SK-N-SH (cell line): ENCODE data around the gene MIPOL1. TPM values are rescaled to one million over a fixed set of nuclear protein-coding genes. Genes with fewer than 3 reads are reported as not detected.

ENCODE experiments used
- CTCF ChIA-PET: fragments of 300-600, 350-600 bp; formaldehyde crosslinking; extraction: SDS; loops from one replicate; lab custom pipeline; 2021; lab: Yijun Ruan, JAX
- POLR2A ChIA-PET: fragments of 350-600 bp; sonication (Branson Sonifier 250); formaldehyde crosslinking; extraction: SDS; loops from one replicate; lab custom pipeline; 2020; ENCODE audit warnings: antibody characterized with exemption, inconsistent platforms; lab: Yijun Ruan, JAX
- DNase-seq: peaks from one replicate; pipeline ENCODE4 v3.0.0; 2012
- H2AFZ ChIP-seq: fragments of 200-600 bp; sonication (generic); 2 replicates; pipeline ENCODE4 v1.8.1; 2016; ENCODE audit warnings: antibody characterized with exemption, mild to moderate bottlenecking, low read depth
- H3F3A ChIP-seq: fragments of 200-600 bp; sonication (generic); replicated peaks from 2 replicates; pipeline ENCODE3; 2016; ENCODE audit warnings: antibody characterized with exemption, mild to moderate bottlenecking; ENCODE audit not compliant: insufficient read depth
- H3K27ac ChIP-seq, 2 experiments: fragments of 200-500 bp in 1 of 2; fragments of 200-600 bp in 1 of 2; sonication (Bioruptor generic) in 1 of 2; sonication (generic), shearing (Covaris generic) in 1 of 2; 2 replicates each; pipeline versions ENCODE4 v1.5.1 to v1.6.1; 2014 to 2016; ENCODE audit warnings: low read depth in 2 of 2, inconsistent platforms in 1 of 2, low read length in 1 of 2, mild to moderate bottlenecking in 1 of 2, mixed read lengths in 1 of 2
- H3K27me3 ChIP-seq: fragments of 200-600 bp; sonication (generic), shearing (Covaris generic); 2 replicates; pipeline ENCODE4 v1.6.1; 2016; ENCODE audit warnings: mixed run types; ENCODE audit not compliant: insufficient read depth
- H3K36me3 ChIP-seq, 2 experiments: fragments of 200-500 bp in 1 of 2; fragments of 200-600 bp in 1 of 2; sonication (Bioruptor generic) in 1 of 2; sonication (generic) in 1 of 2; replicated peaks in 1 of 2; 2 replicates each; pipeline versions ENCODE3 to v1.5.1; 2014 to 2016; ENCODE audit warnings: low read length in 1 of 2, mild to moderate bottlenecking in 1 of 2; ENCODE audit not compliant: insufficient read depth in 2 of 2, control insufficient read depth in 1 of 2
- H3K4me1 ChIP-seq, 2 experiments: fragments of 200-500 bp in 1 of 2; fragments of 200-600 bp in 1 of 2; sonication (Bioruptor generic) in 1 of 2; sonication (generic), shearing (Covaris generic) in 1 of 2; 2 replicates each; pipeline versions ENCODE4 v1.5.1 to v1.6.1; 2014 to 2016; ENCODE audit warnings: low read depth in 1 of 2, low read length in 1 of 2, mixed run types in 1 of 2; ENCODE audit not compliant: insufficient read depth in 2 of 2, control insufficient read depth in 1 of 2
- H3K4me2 ChIP-seq: fragments of 200-600 bp; sonication (generic), shearing (Covaris generic); 2 replicates; pipeline ENCODE4 v1.6.1; 2017; ENCODE audit warnings: mixed run types
- H3K4me3 ChIP-seq, 2 experiments: fragments of 200-500 bp in 1 of 2; fragments of 200-600 bp in 1 of 2; sonication (Bioruptor generic) in 1 of 2; sonication (generic), shearing (Covaris generic) in 1 of 2; 2 replicates each; pipeline versions ENCODE4 v1.5.1 to v1.8.1; 2014 to 2016; ENCODE audit warnings: low read depth in 2 of 2, inconsistent platforms in 1 of 2, low read length in 1 of 2, mild to moderate bottlenecking in 1 of 2, mixed read lengths in 1 of 2, moderate library complexity in 1 of 2
- H3K79me2 ChIP-seq: fragments of 200-600 bp; sonication (generic); 2 replicates; pipeline ENCODE4 v1.8.1; 2017; ENCODE audit warnings: mild to moderate bottlenecking; ENCODE audit not compliant: insufficient read depth
- H3K9ac ChIP-seq: fragments of 200-600 bp; sonication (generic); 2 replicates; pipeline ENCODE4 v1.6.1; 2017; ENCODE audit warnings: mixed run types
- H3K9me2 ChIP-seq: fragments of 200-600 bp; sonication (generic); 2 replicates; pipeline ENCODE4 v1.6.1; 2017; ENCODE audit warnings: mixed run types
- H3K9me3 ChIP-seq: fragments of 200-600 bp; sonication (generic); 2 replicates; pipeline ENCODE4 v1.6.1; 2017; ENCODE audit warnings: mixed run types, mild to moderate bottlenecking, moderate library complexity
- H4K20me1 ChIP-seq: fragments of 200-600 bp; sonication (generic); 2 replicates; pipeline ENCODE4 v1.6.1; 2017; ENCODE audit warnings: mild to moderate bottlenecking, mixed run types; ENCODE audit not compliant: insufficient read depth
- ELF1 ChIP-seq: IDR thresholded peaks from 2 replicates; pipeline ENCODE4 v1.4.0; 2012
- EP300 ChIP-seq, 2 experiments: IDR thresholded peaks; 2 replicates each; pipeline versions ENCODE4 v1.4.0 to v1.6.1; 2012; ENCODE audit warnings: borderline replicate concordance in 1 of 2, low read depth in 1 of 2, low read length in 1 of 2
- EZH2phosphoT487 ChIP-seq: fragments of 200-600 bp; sonication (generic); IDR thresholded peaks from 2 replicates; pipeline ENCODE4 v1.6.1; 2017; ENCODE audit warnings: low read depth, mixed run types, mild to moderate bottlenecking, antibody characterized with exemption, moderate library complexity, borderline replicate concordance
- FOXJ3 ChIP-seq: sonication (generic); formaldehyde crosslinking; IDR thresholded peaks from 2 replicates; pipeline ENCODE4 v1.5.1; 2020; ENCODE audit warnings: mild to moderate bottlenecking, missing genetic modification reagents
- FOXM1 ChIP-seq: IDR thresholded peaks from 2 replicates; pipeline ENCODE4 v1.4.0; 2012; ENCODE audit warnings: low read depth, mild to moderate bottlenecking
- JUND ChIP-seq: IDR thresholded peaks from 2 replicates; pipeline ENCODE4 v1.4.0; 2012
- MXI1 ChIP-seq: IDR thresholded peaks from 2 replicates; pipeline ENCODE4 v1.6.1; 2012; ENCODE audit warnings: mild to moderate bottlenecking, low read depth, low read length, improper control_type of control experiment
- NFIC ChIP-seq: IDR thresholded peaks from 2 replicates; pipeline ENCODE4 v1.4.0; 2012; ENCODE audit warnings: borderline replicate concordance
- POLR2AphosphoS5 ChIP-seq: IDR thresholded peaks from 2 replicates; pipeline ENCODE4 v1.6.1; 2012; ENCODE audit warnings: low read depth, low read length
- SIN3A ChIP-seq: IDR thresholded peaks from 2 replicates; pipeline ENCODE4 v1.6.1; 2012; ENCODE audit warnings: low read depth, mild to moderate bottlenecking, low read length, moderate library complexity, borderline replicate concordance
- SMC3 ChIP-seq: IDR thresholded peaks from 2 replicates; pipeline ENCODE4 v1.6.1; 2012; ENCODE audit warnings: low read depth, low read length, improper control_type of control experiment
- TAF1 ChIP-seq: IDR thresholded peaks from 2 replicates; pipeline ENCODE4 v1.6.1; 2012; ENCODE audit warnings: low read depth, mild to moderate bottlenecking, low read length, moderate library complexity, borderline replicate concordance
- TEAD4 ChIP-seq: IDR thresholded peaks from 2 replicates; pipeline ENCODE4 v1.4.0; 2012; ENCODE audit warnings: mild to moderate bottlenecking, borderline replicate concordance; ENCODE audit not compliant: insufficient read depth
- YY1 ChIP-seq: IDR thresholded peaks from 2 replicates; pipeline ENCODE4 v1.4.0; 2012; ENCODE audit warnings: low read depth, mild to moderate bottlenecking
- WGBS: methylation state at CpG from one replicate; pipeline ENCODE4 v1.1.6; 2017; ENCODE audit warnings: low lambda C conversion rate; 5-methylcytosine and 5-hydroxymethylcytosine counted together
- polyA plus RNA-seq, 3 experiments: library from polyadenylated mRNA; depleted of rRNA; stranded (reverse); fragments of >200 nt; gene quantifications; 2 replicates each; pipeline ENCODE4 v1.2.3, GENCODE V29; 2012
- TF ChIP-seq, protein P1 (sequence below): fragments of 150-350 bp; IDR thresholded peaks from 2 replicates; pipeline ENCODE4 v1.6.1; 2017; ENCODE audit warnings: antibody characterized with exemption, low read length, low read depth, borderline replicate concordance
- TF ChIP-seq, protein P2 (sequence below): IDR thresholded peaks from 2 replicates; pipeline ENCODE4; 2012
- TF ChIP-seq, protein P3 (sequence below): IDR thresholded peaks from 2 replicates; pipeline ENCODE4 v1.4.0; 2012; ENCODE audit warnings: low read depth, borderline replicate concordance
- TF ChIP-seq, protein P4 (sequence below): fragments of 200-600 bp; sonication (generic); IDR thresholded peaks from 2 replicates; pipeline ENCODE4 v1.6.1; 2017; ENCODE audit warnings: antibody characterized with exemption, mild to moderate bottlenecking, moderate library complexity

MIPOL1 gene
- polyA plus RNA-seq, 1 of the 3 experiments (the other 2 are of a cell fraction), result 0.23 TPM

DNA sequence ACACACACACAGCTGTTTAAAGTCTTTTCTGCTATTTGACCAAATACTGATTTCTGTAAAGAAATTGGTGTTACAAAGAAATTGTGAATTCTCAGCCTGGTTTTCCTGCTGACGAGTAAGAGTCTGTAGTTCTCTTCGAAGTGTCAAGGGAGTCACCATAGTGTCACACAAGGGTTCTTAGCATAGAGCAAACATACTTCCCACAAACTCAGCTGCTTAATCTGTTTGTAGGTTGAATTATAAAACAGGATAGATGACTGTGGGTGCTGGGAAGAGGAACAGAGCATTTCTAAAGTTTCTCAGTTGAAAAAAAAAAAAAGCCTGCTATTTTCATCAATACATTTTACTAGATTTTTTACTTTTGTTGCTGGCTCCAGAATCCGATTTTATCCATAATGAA, 314.4 kb downstream of the MIPOL1 start:
- Histone ChIP-seq H3K27ac (no peak overlapping the region), H3K9ac (no peak overlapping the region), H3F3A (no peaks in the 10 kb centered on the region), H3K4me3 (no peak overlapping the region), H3K9me3 (no peaks in the 10 kb centered on the region), H2AFZ (no peak overlapping the region), H3K27me3 (no peaks in the 10 kb centered on the region), H4K20me1 (no peaks in the 10 kb centered on the region), H3K36me3 (no peaks in the 10 kb centered on the region), H3K9me2 (no peaks in the 10 kb centered on the region), H3K4me2 (no peak overlapping the region), H3K79me2 (no peaks in the 10 kb centered on the region), H3K4me1 (no peaks in the 10 kb centered on the region)
- POLR2A ChIA-PET, result no interaction called here
- CTCF ChIA-PET, result no interaction called here
- DNase-seq, result no peak
- TF ChIP-seq ELF1 (no peak), POLR2AphosphoS5 (no peak), FOXM1 (no peak), NFIC (no peak), MXI1 (no peak), FOXJ3 (CRISPR knock-in tag) (no peak), TEAD4 (no peak), EP300 (IDR thresholded peaks at IDR 0.05; ENCODE audit: borderline replicate concordance in 1 of 2, low read depth in 1 of 2, low read length in 1 of 2) (no peak), TAF1 (no peak), SMC3 (no peak), YY1 (no peak), EZH2phosphoT487 (no peak), JUND (no peak), SIN3A (no peak)
- TF ChIP-seq, protein P1, sequence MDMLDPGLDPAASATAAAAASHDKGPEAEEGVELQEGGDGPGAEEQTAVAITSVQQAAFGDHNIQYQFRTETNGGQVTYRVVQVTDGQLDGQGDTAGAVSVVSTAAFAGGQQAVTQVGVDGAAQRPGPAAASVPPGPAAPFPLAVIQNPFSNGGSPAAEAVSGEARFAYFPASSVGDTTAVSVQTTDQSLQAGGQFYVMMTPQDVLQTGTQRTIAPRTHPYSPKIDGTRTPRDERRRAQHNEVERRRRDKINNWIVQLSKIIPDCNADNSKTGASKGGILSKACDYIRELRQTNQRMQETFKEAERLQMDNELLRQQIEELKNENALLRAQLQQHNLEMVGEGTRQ, result no peak
- TF ChIP-seq, protein P2, sequence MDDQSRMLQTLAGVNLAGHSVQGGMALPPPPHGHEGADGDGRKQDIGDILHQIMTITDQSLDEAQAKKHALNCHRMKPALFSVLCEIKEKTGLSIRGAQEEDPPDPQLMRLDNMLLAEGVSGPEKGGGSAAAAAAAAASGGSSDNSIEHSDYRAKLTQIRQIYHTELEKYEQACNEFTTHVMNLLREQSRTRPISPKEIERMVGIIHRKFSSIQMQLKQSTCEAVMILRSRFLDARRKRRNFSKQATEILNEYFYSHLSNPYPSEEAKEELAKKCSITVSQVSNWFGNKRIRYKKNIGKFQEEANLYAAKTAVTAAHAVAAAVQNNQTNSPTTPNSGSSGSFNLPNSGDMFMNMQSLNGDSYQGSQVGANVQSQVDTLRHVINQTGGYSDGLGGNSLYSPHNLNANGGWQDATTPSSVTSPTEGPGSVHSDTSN, result no peak
- TF ChIP-seq, protein P3, sequence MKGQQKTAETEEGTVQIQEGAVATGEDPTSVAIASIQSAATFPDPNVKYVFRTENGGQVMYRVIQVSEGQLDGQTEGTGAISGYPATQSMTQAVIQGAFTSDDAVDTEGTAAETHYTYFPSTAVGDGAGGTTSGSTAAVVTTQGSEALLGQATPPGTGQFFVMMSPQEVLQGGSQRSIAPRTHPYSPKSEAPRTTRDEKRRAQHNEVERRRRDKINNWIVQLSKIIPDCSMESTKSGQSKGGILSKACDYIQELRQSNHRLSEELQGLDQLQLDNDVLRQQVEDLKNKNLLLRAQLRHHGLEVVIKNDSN, result no peak
- TF ChIP-seq, protein P4, sequence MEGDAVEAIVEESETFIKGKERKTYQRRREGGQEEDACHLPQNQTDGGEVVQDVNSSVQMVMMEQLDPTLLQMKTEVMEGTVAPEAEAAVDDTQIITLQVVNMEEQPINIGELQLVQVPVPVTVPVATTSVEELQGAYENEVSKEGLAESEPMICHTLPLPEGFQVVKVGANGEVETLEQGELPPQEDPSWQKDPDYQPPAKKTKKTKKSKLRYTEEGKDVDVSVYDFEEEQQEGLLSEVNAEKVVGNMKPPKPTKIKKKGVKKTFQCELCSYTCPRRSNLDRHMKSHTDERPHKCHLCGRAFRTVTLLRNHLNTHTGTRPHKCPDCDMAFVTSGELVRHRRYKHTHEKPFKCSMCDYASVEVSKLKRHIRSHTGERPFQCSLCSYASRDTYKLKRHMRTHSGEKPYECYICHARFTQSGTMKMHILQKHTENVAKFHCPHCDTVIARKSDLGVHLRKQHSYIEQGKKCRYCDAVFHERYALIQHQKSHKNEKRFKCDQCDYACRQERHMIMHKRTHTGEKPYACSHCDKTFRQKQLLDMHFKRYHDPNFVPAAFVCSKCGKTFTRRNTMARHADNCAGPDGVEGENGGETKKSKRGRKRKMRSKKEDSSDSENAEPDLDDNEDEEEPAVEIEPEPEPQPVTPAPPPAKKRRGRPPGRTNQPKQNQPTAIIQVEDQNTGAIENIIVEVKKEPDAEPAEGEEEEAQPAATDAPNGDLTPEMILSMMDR, result no peak
- WGBS, result 20% methylated on average over 3 of the region's 3 CpGs
